Erythroblast (primary cell): ENCODE results near the gene ZNF536.

Source experiments
- GATA1 ChIP-seq: IDR thresholded peaks from 2 replicates; pipeline ENCODE4 v1.6.1; 2011; ENCODE audit warnings: low read depth, mild to moderate bottlenecking, control low read depth, low read length, moderate library complexity
- POLR2A ChIP-seq: IDR thresholded peaks from 2 replicates; pipeline ENCODE4 v1.6.1; 2011; ENCODE audit warnings: mild to moderate bottlenecking, low read length

- no peak for TF ChIP-seq POLR2A
- TF ChIP-seq GATA1, result no peak
These were observed 148.7 kb downstream of the ZNF536 start for GRCh38 chr19:30520735-30521479.
